ENCODE results near the gene COMT. TPM values are rescaled to one million over a fixed set of nuclear protein-coding genes. Genes with fewer than 3 reads are reported as not detected.
A peak's percentile ranks its signal among the peaks of the same experiment; 100 is the strongest.

Gene COMT
- total RNA-seq, 6 donors from 2014 or later = 136 to 475 (median 272) TPM

- no peaks in the 10 kb centered on the region for H3K27me3 ChIP-seq
- no peak for DNase-seq
- H3K4me3 ChIP-seq = peak overlapping the region in 1 of 4 donors; percentile 30
- H3K4me1 ChIP-seq = peaks cover 10 to 42% (median 25%) of the 10 kb centered on the region in 4 donors
- no peak for ATAC-seq (ENCODE audit: low FRiP score in 2 of 2)
- WGBS, 2 donors = 83 to 90% methylated on average over 3 to 12 of the region's 12 CpGs
- TF ChIP-seq EP300 (IDR thresholded peaks at IDR 0.05) = no peak
- TF ChIP-seq POLR2A (IDR thresholded peaks at IDR 0.05) = no peak
- no peak for TF ChIP-seq POLR2AphosphoS5 (IDR thresholded peaks at IDR 0.05)
- TF ChIP-seq CTCF (IDR thresholded peaks at IDR 0.05) = no peak
- H3K27ac ChIP-seq = peak overlapping the region in 2 of 4 donors; percentile 80
- peaks cover 2 to 45% (median 27%) of the 10 kb centered on the region in 4 donors for H3K36me3 ChIP-seq
- no peaks in the 10 kb centered on the region for H3K9me3 ChIP-seq
Measured at GRCh38 chr22:19963863-19964642, 22.5 kb downstream of the COMT start.

- H3K36me3 ChIP-seq = peaks cover 5 to 53% (median 33%) of the 10 kb centered on the region in 4 donors
- H3K4me1 ChIP-seq = peaks cover 5 to 34% (median 17%) of the 10 kb centered on the region in 4 donors
- H3K27me3 ChIP-seq = no peaks in the 10 kb centered on the region
- no peak overlapping the region for H3K27ac ChIP-seq
- no peak for DNase-seq
- TF ChIP-seq EP300 (IDR thresholded peaks at IDR 0.05) = no peak
- TF ChIP-seq CTCF (IDR thresholded peaks at IDR 0.05) = no peak
- TF ChIP-seq POLR2AphosphoS5 (IDR thresholded peaks at IDR 0.05) = no peak
- TF ChIP-seq POLR2A (IDR thresholded peaks at IDR 0.05) = no peak
- WGBS, 2 donors = 95 to 98% methylated on average over 9 to 15 of the region's 15 CpGs
- H3K4me3 ChIP-seq = no peak overlapping the region
- ATAC-seq (ENCODE audit: low FRiP score in 2 of 2) = no peak
- H3K9me3 ChIP-seq = no peaks in the 10 kb centered on the region
Measured at GRCh38 chr22:19964701-19965386, 23.3 kb downstream of the COMT start.

- no peaks in the 10 kb centered on the region for H3K27me3 ChIP-seq
- H3K36me3 ChIP-seq = peaks cover 5 to 57% (median 35%) of the 10 kb centered on the region in 4 donors
- peaks cover 8 to 35% (median 19%) of the 10 kb centered on the region in 4 donors for H3K4me1 ChIP-seq
- DNase-seq (no peak), ATAC-seq (ENCODE audit: low FRiP score in 2 of 2) (no peak)
- H3K9me3 ChIP-seq = no peaks in the 10 kb centered on the region
- no peak overlapping the region for H3K27ac ChIP-seq
- WGBS, 2 donors = 69 to 82% methylated on average over 10 of the region's 10 CpGs
- TF ChIP-seq POLR2A (IDR thresholded peaks at IDR 0.05) (no peak), POLR2AphosphoS5 (IDR thresholded peaks at IDR 0.05) (no peak)
- H3K4me3 ChIP-seq = no peak overlapping the region
Measured at GRCh38 chr22:19965771-19966709, 24.5 kb downstream of the COMT start.

- TF ChIP-seq POLR2AphosphoS5 (IDR thresholded peaks at IDR 0.05) (no peak), EP300 (IDR thresholded peaks at IDR 0.05) (no peak), CTCF (IDR thresholded peaks at IDR 0.05) (no peak), POLR2A (IDR thresholded peaks at IDR 0.05) (no peak)
- H3K4me1 ChIP-seq = peaks cover 12 to 35% (median 26%) of the 10 kb centered on the region in 4 donors
Measured at GRCh38 chr22:19966908-19967750, 25.6 kb downstream of the COMT start.

More at GRCh38 chr22:19966908-19967750, 25.6 kb downstream of the COMT start:
- Histone ChIP-seq H3K27ac (no peak overlapping the region), H3K4me3 (no peak overlapping the region), H3K9me3 (no peaks in the 10 kb centered on the region), H3K27me3 (no peaks in the 10 kb centered on the region), H3K36me3 (peaks cover 5 to 66% (median 37%) of the 10 kb centered on the region in 4 donors)
- DNase-seq = no peak
- WGBS, 2 donors = 77 to 82% methylated on average over 19 to 20 of the region's 20 CpGs
- no peak for ATAC-seq (ENCODE audit: low FRiP score in 2 of 2)

Data from upper lobe of left lung (tissue), 6 donors.